Muscle of leg (tissue), 11 donors: Measurements from ENCODE around the gene NLRP6. TPM values are rescaled to one million over a fixed set of nuclear protein-coding genes. Genes with fewer than 3 reads are reported as not detected.
"Not testable (repeated sequence)": the region's sequence is repeated elsewhere in the genome, so short reads cannot be mapped to it uniquely, and the experiment has no call there.

ENCODE experiments used
- DNase-seq: peaks from one replicate; pipeline ENCODE4 v3.0.0; 2013
- H3K27ac ChIP-seq: one replicate; pipeline ENCODE4 v1.5.1; 2013; ENCODE audit warnings: mild to moderate bottlenecking, low read length, control low read depth
- H3K27me3 ChIP-seq: one replicate; pipeline ENCODE4 v1.6.1; 2013; ENCODE audit warnings: low read length; ENCODE audit not compliant: control insufficient read depth, insufficient read depth
- H3K36me3 ChIP-seq: one replicate; pipeline ENCODE4 v1.6.1; 2013; ENCODE audit warnings: low read length; ENCODE audit not compliant: control insufficient read depth, insufficient read depth
- H3K4me1 ChIP-seq: one replicate; pipeline ENCODE4 v1.6.1; 2013; ENCODE audit warnings: low read length; ENCODE audit not compliant: control insufficient read depth, insufficient read depth
- H3K4me3 ChIP-seq: one replicate; pipeline ENCODE4 v1.5.1; 2013; ENCODE audit warnings: low read length, control low read depth
- H3K9me3 ChIP-seq: replicated peaks from 2 replicates; pipeline ENCODE4 v1.6.1; 2013; ENCODE audit warnings: low read depth, low read length; ENCODE audit not compliant: control insufficient read depth
- WGBS: methylation state at CpG from one replicate; pipeline ENCODE4 v1.1.5; 2013; ENCODE audit warnings: missing lambda C conversion rate; ENCODE audit not compliant: insufficient coverage; 5-methylcytosine and 5-hydroxymethylcytosine counted together
- polyA plus RNA-seq, 8 donors: library from polyadenylated mRNA; unstranded; fragments of 120-200 nt; gene quantifications; one replicate each; pipeline versions ENCODE4 v1.2.1 to v1.2.3, GENCODE V29; 2013; ENCODE audit warnings: inconsistent platforms in 1 of 8, low replicate concordance in 1 of 8; ENCODE audit not compliant: insufficient read length in 8 of 8, insufficient read depth in 1 of 8
- total RNA-seq: library from RNA; stranded (reverse); fragments of 120-200 nt; gene quantifications from one replicate; pipeline ENCODE4 v1.2.4, GENCODE V29; 2013

Gene NLRP6
- total and polyA plus RNA-seq, 9 donors, result 0.04 to 1.1 (median 0.07) TPM; not detected in 4

- no peak for DNase-seq
- 9% methylated on average over 57 of the region's 64 CpGs for WGBS
- Histone ChIP-seq H3K9me3 (no peaks in the 10 kb centered on the region), H3K27me3 (peaks cover 30% of the 10 kb centered on the region), H3K4me1 (peaks cover 48% of the 10 kb centered on the region), H3K4me3 (peak overlapping the region; percentile 70), H3K36me3 (peaks cover 8% of the 10 kb centered on the region), H3K27ac (peak overlapping the region; percentile 69)
These were observed 38.0 kb downstream of the NLRP6 start for GRCh38 chr11:316031-316701.

GRCh38 chr11:316891-317301 is 38.7 kb downstream of the NLRP6 start:
- H3K4me1 ChIP-seq, result peaks cover 46% of the 10 kb centered on the region
- H3K9me3 ChIP-seq, result no peaks in the 10 kb centered on the region
- peaks cover 30% of the 10 kb centered on the region for H3K27me3 ChIP-seq
- no peak overlapping the region for H3K4me3 ChIP-seq
- DNase-seq, result no peak
- WGBS, result 73% methylated on average over 5 of the region's 7 CpGs
- H3K27ac ChIP-seq, result peak overlapping the region; percentile 69
- peaks cover 8% of the 10 kb centered on the region for H3K36me3 ChIP-seq

DNA sequence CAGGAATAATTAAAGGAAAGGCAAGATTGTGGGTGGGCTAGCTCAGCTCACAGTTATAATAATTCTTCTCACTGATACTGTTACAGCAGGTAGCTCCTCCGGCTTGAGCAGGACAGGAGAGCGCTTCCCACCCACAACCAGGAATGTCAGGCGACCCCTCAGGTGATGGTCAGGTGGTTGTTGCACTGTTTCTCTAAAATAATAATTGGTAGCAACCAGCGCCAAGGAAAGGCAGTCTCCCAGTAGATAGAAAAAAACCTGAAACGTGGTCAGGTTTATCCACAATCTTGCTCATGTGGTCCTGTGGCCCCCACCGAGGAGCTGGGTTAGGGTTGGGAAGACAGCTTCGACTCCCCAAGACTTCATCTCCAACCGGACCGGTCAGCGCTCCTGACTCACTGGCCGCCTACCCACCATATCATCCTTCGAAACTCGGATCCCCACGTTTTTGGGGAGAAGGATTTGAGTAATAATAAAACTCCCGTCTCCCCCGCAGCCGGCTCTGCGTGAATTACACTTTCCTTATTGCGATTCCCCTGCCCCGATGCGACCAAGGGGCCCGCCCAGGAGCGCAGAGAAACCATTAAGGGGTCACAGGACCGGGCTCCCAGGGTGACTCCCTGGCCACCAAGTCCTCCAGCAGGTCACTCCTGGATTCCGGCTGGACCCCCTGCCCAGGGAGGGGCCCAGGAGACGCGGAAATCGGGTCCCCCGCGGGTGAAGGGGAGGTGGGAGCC is 39.6 kb downstream of the NLRP6 start:
- Histone ChIP-seq H3K27me3 (peaks cover 30% of the 10 kb centered on the region), H3K27ac (peak overlapping the region; percentile 65), H3K4me1 (peaks cover 39% of the 10 kb centered on the region)
- not testable (repeated sequence) for DNase-seq, H3K4me3 ChIP-seq, H3K36me3 ChIP-seq, H3K9me3 ChIP-seq
- no CpG with 5 or more reads among the region's 30 CpGs for WGBS

DNA sequence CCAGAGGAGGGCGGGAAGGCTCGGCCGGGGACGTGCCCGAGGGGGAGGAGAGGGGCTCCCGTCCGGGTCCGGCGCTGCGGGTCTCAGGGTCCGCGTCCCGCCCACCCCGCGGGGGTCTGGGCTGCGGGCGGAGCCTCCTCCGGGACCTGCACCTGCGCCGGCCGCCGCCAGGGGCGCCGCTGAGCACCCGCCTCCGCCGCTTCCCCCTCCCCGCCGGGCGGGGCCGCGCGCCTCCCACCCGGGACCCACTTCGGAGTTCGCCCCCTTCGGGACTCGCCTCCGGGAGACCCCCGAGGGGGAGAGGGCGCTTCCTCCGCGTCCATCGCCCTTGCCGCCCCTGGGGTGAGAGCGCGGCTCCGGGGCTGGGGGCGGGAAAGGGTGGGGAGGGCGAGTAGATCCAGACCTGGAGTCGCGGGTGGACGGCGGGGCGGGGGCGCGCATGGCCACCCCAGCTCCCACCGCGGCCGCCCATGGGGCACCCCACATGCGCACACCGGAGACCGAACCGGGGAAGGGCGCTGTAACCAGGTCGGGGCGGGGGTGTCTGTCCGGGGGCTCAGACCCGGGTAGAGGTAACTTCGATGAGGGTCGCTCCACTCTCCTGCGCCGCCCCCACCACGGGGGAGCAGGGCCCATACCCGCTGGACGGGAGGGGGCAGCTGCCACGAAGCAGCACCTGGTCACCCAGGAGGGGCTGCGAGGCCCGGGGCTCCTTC is 40.4 kb downstream of the NLRP6 start:
- H3K9me3 ChIP-seq, H3K36me3 ChIP-seq, DNase-seq: not testable (repeated sequence)
- no CpG with 5 or more reads among the region's 79 CpGs for WGBS
- Histone ChIP-seq H3K4me3 (peak overlapping the region; percentile 75), H3K27me3 (peaks cover 26% of the 10 kb centered on the region), H3K4me1 (peaks cover 36% of the 10 kb centered on the region), H3K27ac (peak overlapping the region; percentile 78)

DNA sequence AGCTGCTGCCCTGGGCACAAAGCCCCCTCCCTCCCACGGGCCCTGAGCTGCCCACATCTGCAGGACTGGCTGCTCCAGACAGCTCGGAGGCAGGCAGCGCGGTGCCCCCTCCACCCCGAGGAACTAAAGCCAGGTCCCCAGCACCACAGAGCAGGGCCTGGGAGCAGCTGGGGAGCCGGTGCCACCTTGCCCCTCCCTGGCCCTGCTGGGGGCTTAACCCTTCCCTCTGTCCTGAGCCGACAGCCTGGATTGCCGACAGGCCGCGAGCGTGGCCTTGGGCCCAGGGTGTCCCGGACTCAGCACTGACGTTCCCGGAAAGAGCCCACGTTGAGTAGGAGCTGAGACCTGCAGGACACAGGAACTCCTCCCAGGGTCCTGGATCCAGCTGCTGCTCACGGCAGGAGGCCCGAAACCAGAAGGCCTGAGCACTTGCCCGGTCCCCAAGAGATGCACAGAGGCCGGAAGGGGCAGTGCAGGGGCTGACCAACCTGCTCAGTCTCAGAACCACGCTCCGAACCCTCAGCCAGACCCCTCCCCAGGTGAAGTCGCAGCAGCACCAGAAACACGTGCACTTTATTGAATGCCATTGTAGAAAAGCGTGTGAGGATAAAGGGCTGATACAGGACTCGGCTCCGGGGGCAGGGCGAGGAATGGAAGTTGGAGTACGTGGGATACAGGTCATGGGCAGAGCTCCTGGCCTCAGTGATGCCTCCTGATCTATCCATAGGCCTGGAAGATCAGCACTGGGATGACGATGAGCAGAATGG is 41.1 kb downstream of the NLRP6 start:
- peaks cover 34% of the 10 kb centered on the region for H3K4me1 ChIP-seq
- 19% methylated on average over 8 of the region's 29 CpGs for WGBS
- peak overlapping the region; percentile 94 for H3K27ac ChIP-seq
- DNase-seq, H3K36me3 ChIP-seq, H3K9me3 ChIP-seq: not testable (repeated sequence)
- H3K4me3 ChIP-seq, result peak overlapping the region; percentile 75
- H3K27me3 ChIP-seq, result peaks cover 25% of the 10 kb centered on the region

GRCh38 chr11:319888-320273 is 41.7 kb downstream of the NLRP6 start:
- Histone ChIP-seq H3K4me3 (peak overlapping the region; percentile 75), H3K27ac (peak overlapping the region; percentile 94), H3K27me3 (peaks cover 25% of the 10 kb centered on the region), H3K4me1 (peaks cover 38% of the 10 kb centered on the region)
- not testable (repeated sequence) for DNase-seq, H3K36me3 ChIP-seq, H3K9me3 ChIP-seq
- WGBS, result no CpG with 5 or more reads among the region's 10 CpGs

GRCh38 chr11:324156-324555 is 45.9 kb downstream of the NLRP6 start:
- Histone ChIP-seq H3K27me3 (no peaks in the 10 kb centered on the region), H3K4me1 (peaks cover 49% of the 10 kb centered on the region), H3K36me3 (no peaks in the 10 kb centered on the region), H3K9me3 (no peaks in the 10 kb centered on the region), H3K4me3 (no peak overlapping the region), H3K27ac (peak overlapping the region; percentile 88)
- no peak for DNase-seq
- 26% methylated on average over 6 of the region's 11 CpGs for WGBS

- WGBS, result 12% methylated on average over 8 of the region's 34 CpGs
- H3K27me3 ChIP-seq, H3K4me3 ChIP-seq, H3K36me3 ChIP-seq, H3K9me3 ChIP-seq: not testable (repeated sequence)
- Histone ChIP-seq H3K4me1 (peaks cover 49% of the 10 kb centered on the region), H3K27ac (peak overlapping the region; percentile 92)
- DNase-seq, result peak; percentile 63
These were observed 46.6 kb downstream of the NLRP6 start for GRCh38 chr11:324593-325517.
